MG63 (cell line): ENCODE results near the gene CORO2B. TPM values are rescaled to one million over a fixed set of nuclear protein-coding genes. Genes with fewer than 3 reads are reported as not detected.

Experiments
- DNase-seq: peaks from one replicate; pipeline ENCODE4 v3.0.0-alpha.2; 2020
- H3K27me3 ChIP-seq: fragments of 250-450 bp; sonication (Bioruptor Pico); 2 replicates; pipeline ENCODE4 v1.5.1; 2020; ENCODE audit warnings: mild to moderate bottlenecking, moderate library complexity
- H3K36me3 ChIP-seq: fragments of 250-450 bp; sonication (Bioruptor Pico); 2 replicates; pipeline ENCODE4 v1.5.1; 2020; ENCODE audit warnings: mild to moderate bottlenecking, moderate library complexity
- H3K4me3 ChIP-seq: fragments of 250-450 bp; sonication (Bioruptor Pico); 2 replicates; pipeline ENCODE4 v1.5.1; 2020; ENCODE audit warnings: mild to moderate bottlenecking, moderate library complexity
- H3K9me3 ChIP-seq: fragments of 250-450 bp; sonication (Bioruptor Pico); 2 replicates; pipeline ENCODE4 v1.5.1; 2020; ENCODE audit warnings: mild to moderate bottlenecking, moderate library complexity
- total RNA-seq: library from RNA; depleted of rRNA; stranded (reverse); fragments of >200 nt; shearing (Covaris generic); gene quantifications from 2 replicates; pipeline ENCODE4 v1.2.3, GENCODE V29; 2014; ENCODE audit warnings: low replicate concordance

Gene CORO2B
- total RNA-seq, 1 experiment from 2014 or later, result 7.1 TPM

GRCh38 chr15:68608844-68609232 lies 30.0 kb downstream of the CORO2B start:
- DNase-seq, result no peak

GRCh38 chr15:68609629-68610028 lies 30.8 kb downstream of the CORO2B start:
- no peak for DNase-seq
- Histone ChIP-seq H3K27me3 (no peaks in the 10 kb centered on the region), H3K4me3 (no peak overlapping the region), H3K36me3 (peaks cover 5% of the 10 kb centered on the region; the same call in 1 of the 2 replicates), H3K9me3 (no peaks in the 10 kb centered on the region)

More at GRCh38 chr15:68608844-68609232, 30.0 kb downstream of the CORO2B start:
- H3K9me3 ChIP-seq, result no peaks in the 10 kb centered on the region
- no peak overlapping the region for H3K4me3 ChIP-seq
- peaks cover 5% of the 10 kb centered on the region; the same call in 1 of the 2 replicates for H3K36me3 ChIP-seq
- no peaks in the 10 kb centered on the region for H3K27me3 ChIP-seq

DNA sequence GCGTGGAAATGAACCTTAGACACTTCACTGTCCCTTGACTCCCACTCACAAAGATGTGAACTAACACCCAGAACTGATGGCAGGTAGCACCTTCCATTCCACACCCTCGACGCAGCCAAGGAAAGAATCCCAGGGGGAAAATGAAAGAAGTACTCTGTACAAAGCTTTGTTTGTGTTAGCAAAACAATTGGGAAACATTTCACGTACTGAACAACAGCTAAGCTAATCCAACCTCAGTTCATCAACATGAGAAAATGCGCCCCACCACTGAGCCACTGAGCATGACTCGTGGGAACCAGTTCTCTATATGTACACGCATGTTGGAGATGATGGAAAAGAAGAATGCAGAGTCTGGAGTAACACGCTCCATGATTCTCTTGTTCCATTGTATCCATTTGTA lies 32.0 kb downstream of the CORO2B start:
- Histone ChIP-seq H3K36me3 (peaks cover 5% of the 10 kb centered on the region; the same call in 1 of the 2 replicates), H3K27me3 (no peaks in the 10 kb centered on the region), H3K4me3 (no peak overlapping the region), H3K9me3 (peaks cover 6% of the 10 kb centered on the region; the same call in 1 of the 2 replicates)
- no peak for DNase-seq

DNA sequence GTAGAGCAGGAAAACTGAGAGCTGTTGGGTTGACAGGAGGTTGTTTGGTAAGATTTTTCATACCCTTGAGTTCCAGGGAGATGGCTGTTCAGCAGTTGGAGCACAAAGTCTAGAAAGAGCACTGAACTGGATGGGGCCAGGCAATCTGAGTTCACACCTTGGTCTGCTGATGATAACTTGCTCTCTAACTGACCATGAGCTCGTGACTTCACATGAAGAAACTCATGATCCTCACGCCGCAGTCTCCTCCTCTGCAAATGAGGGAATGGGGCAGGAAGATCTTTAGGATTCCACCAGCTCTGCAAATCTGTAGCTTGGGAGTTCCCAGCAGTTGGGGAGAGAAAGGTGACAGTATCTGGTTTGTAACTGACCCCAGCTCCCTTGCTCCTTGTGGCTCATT lies 33.7 kb downstream of the CORO2B start:
- peaks cover 7% of the 10 kb centered on the region; the same call in 1 of the 2 replicates for H3K9me3 ChIP-seq
- no peak for DNase-seq
- H3K27me3 ChIP-seq, result no peaks in the 10 kb centered on the region
- H3K36me3 ChIP-seq, result no peaks in the 10 kb centered on the region; the same call in 1 of the 2 replicates
- H3K4me3 ChIP-seq, result no peak overlapping the region

DNA sequence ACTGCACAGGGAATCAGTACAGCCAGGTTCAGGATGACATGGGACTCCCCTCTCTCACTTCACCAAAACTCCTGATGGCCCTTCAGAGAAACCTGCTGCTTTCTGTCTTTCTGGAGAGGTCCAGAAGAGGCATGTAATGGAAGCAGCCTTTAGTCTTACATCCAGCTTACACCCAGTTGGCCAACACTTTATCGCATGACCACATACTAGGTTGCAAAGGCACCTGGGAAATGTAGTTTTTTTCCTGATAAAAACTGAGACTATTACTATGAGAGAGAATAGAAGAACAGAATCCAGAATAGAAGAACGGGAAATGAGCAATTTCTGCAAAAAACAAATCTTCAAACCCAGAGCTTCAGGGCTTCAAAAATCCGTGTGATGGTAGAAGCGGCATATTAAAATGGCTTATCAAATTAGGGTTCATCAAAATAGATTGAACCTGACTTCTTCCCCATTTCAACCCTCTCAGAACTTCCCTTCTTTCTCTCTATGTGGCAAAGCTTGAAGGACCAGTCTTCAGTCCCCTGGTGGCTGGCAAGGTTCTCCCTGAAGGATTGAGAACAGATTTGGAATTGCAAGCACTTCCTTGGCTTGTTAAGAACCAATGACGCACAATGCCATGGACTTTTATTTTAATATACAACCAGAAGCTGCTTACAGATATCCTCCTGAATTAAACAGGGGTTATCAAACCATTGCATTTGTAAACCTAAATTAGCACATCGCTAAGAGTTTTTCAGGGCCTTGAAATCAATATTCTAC lies 34.4 kb downstream of the CORO2B start:
- Histone ChIP-seq H3K27me3 (no peaks in the 10 kb centered on the region), H3K4me3 (no peak overlapping the region), H3K36me3 (no peaks in the 10 kb centered on the region; the same call in 1 of the 2 replicates), H3K9me3 (peaks cover 7% of the 10 kb centered on the region; the same call in 1 of the 2 replicates)
- no peak for DNase-seq

DNA sequence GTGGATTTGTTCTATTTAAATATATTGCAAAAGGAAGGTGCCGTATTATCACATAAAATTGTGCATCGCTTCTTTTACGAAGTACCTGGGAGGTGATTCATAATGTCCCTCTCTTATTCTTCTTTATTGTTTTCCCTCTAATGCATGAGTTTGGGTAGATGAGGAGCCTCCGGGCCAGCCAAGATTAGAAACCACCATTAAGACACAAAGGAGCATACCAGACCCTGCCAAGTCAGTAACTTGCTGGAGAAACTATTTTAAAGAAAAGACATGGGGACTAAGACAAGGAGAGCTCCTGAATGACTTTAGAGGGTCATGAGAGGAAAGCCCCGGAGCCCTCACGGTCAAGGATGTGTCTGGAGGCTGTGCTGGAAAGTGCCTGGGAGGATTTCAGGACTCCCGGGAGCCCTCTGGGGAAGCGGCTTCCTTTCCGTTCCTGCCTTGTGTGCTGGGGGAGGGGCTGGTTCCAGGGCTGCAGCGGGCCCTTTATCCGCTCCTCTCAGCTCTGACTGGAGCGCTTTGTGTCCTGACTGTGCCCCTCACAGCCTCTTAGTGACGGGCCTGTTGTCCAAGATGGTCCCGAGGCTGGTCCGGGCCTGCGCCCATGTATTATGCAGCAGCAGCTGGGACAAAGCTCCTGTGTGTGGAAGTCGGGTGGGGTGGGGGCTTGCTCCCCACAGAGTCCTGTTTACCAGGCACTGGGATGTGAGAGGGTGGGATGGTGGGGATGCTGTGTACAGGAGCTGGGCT lies 35.7 kb downstream of the CORO2B start:
- no peak overlapping the region for H3K4me3 ChIP-seq
- H3K27me3 ChIP-seq, result no peaks in the 10 kb centered on the region
- H3K9me3 ChIP-seq, result peaks cover 7% of the 10 kb centered on the region; the same call in 1 of the 2 replicates
- no peak for DNase-seq
- no peaks in the 10 kb centered on the region; the same call in 1 of the 2 replicates for H3K36me3 ChIP-seq

- no peak for DNase-seq
- Histone ChIP-seq H3K36me3 (no peaks in the 10 kb centered on the region; the same call in 1 of the 2 replicates), H3K4me3 (no peak overlapping the region), H3K27me3 (no peaks in the 10 kb centered on the region), H3K9me3 (peaks cover 7% of the 10 kb centered on the region; the same call in 1 of the 2 replicates)
Observed at GRCh38 chr15:68615301-68615700, 36.5 kb downstream of the CORO2B start.

GRCh38 chr15:68615811-68616210 lies 37.0 kb downstream of the CORO2B start:
- no peak for DNase-seq
- H3K9me3 ChIP-seq, result peaks cover 7% of the 10 kb centered on the region; the same call in 1 of the 2 replicates
- H3K36me3 ChIP-seq, result no peaks in the 10 kb centered on the region; the same call in 1 of the 2 replicates
- H3K27me3 ChIP-seq, result no peaks in the 10 kb centered on the region
- no peak overlapping the region for H3K4me3 ChIP-seq

DNA sequence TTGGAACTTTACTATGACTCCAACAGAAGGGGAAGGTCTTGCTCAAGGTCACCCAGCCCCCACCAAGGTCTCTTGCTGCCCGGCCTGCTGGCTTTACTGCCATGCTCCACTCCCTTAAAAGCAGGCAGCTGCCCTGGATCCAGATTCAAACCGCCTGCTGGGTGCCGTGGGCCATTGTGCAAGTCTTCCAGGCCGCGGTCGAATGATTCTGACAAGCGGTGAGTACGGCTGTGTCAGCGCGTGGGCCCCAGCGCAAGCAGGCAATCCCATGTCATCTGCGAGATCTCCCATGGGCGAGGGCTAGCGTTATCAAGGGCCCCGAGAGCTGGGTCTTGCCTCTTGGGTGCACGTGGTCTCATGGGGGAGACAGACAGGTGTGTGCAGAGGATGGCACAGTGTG lies 37.6 kb downstream of the CORO2B start:
- Histone ChIP-seq H3K27me3 (no peaks in the 10 kb centered on the region), H3K4me3 (no peak overlapping the region), H3K9me3 (peaks cover 7% of the 10 kb centered on the region; the same call in 1 of the 2 replicates), H3K36me3 (no peaks in the 10 kb centered on the region; the same call in 1 of the 2 replicates)
- DNase-seq, result no peak

DNA sequence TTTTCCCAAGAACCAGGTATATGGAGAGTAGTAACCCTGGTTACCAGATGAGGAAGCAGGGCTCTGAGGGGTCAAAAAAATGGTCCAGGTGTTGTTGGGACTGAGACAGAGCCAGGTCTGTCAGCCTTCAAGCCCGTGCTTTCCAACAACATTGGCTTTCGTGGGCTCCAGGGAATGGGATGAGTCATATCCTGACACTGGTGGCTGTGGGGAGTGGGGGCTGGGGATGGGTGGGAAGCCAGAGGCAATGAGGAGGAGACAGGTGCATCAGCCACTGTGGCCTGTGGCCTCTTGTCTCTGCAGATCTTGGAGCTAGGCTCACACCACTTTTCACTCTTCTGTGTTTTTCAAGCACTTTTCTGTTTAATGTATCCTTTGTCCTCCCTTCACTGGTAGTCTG lies 38.2 kb downstream of the CORO2B start:
- DNase-seq, result no peak
- no peak overlapping the region for H3K4me3 ChIP-seq
- H3K27me3 ChIP-seq, result no peaks in the 10 kb centered on the region
- peaks cover 2% of the 10 kb centered on the region for H3K36me3 ChIP-seq
- peaks cover 7% of the 10 kb centered on the region; the same call in 1 of the 2 replicates for H3K9me3 ChIP-seq

GRCh38 chr15:68617777-68618176 lies 39.0 kb downstream of the CORO2B start:
- Histone ChIP-seq H3K36me3 (peaks cover 8% of the 10 kb centered on the region), H3K9me3 (peaks cover 7% of the 10 kb centered on the region; the same call in 1 of the 2 replicates), H3K27me3 (no peaks in the 10 kb centered on the region), H3K4me3 (no peak overlapping the region)
- no peak for DNase-seq

- H3K36me3 ChIP-seq, result peaks cover 8% of the 10 kb centered on the region
- no peaks in the 10 kb centered on the region for H3K27me3 ChIP-seq
Observed at GRCh38 chr15:68618394-68618793, 39.6 kb downstream of the CORO2B start.

GRCh38 chr15:68618908-68619698 lies 40.3 kb downstream of the CORO2B start:
- H3K4me3 ChIP-seq, result no peak overlapping the region
- H3K9me3 ChIP-seq, result peaks cover 7% of the 10 kb centered on the region; the same call in 1 of the 2 replicates
- no peak for DNase-seq
- peaks cover 8% of the 10 kb centered on the region for H3K36me3 ChIP-seq
- no peaks in the 10 kb centered on the region for H3K27me3 ChIP-seq

More at GRCh38 chr15:68618394-68618793, 39.6 kb downstream of the CORO2B start:
- Histone ChIP-seq H3K9me3 (peaks cover 7% of the 10 kb centered on the region; the same call in 1 of the 2 replicates), H3K4me3 (no peak overlapping the region)
- no peak for DNase-seq

- H3K27me3 ChIP-seq, result no peaks in the 10 kb centered on the region
- peak; percentile 99 for DNase-seq
- H3K36me3 ChIP-seq, result peaks cover 8% of the 10 kb centered on the region; the same call in 1 of the 2 replicates
- H3K9me3 ChIP-seq, result no peaks in the 10 kb centered on the region
- no peak overlapping the region for H3K4me3 ChIP-seq
Observed at GRCh38 chr15:68620721-68621527, 42.1 kb downstream of the CORO2B start.

DNA sequence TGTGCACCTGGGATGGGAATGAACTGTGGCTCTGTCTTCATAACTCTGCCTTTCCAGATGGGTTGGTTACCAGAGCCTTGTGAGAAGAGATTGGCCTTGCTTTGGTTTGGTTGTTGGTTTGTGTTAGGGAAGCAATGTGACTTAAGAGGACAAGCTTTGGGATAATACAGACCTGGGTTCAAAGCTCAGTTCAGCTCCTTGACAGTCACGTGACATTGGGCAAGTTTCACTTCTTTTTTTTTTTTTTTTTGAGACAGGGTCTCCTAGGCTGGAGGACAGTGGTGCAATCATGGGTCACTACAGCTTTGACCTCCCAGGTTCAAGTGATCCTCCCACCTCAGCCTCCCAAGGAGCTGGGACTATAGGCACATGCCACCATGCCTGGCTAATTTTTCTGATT lies 42.7 kb downstream of the CORO2B start:
- H3K9me3 ChIP-seq, result no peaks in the 10 kb centered on the region
- H3K27me3 ChIP-seq, result no peaks in the 10 kb centered on the region
- no peak overlapping the region for H3K4me3 ChIP-seq
- peaks cover 8% of the 10 kb centered on the region; the same call in 1 of the 2 replicates for H3K36me3 ChIP-seq
- no peak for DNase-seq
